Measurements from ENCODE around the gene SPOUT1.

SPOUT1 gene

DNA sequence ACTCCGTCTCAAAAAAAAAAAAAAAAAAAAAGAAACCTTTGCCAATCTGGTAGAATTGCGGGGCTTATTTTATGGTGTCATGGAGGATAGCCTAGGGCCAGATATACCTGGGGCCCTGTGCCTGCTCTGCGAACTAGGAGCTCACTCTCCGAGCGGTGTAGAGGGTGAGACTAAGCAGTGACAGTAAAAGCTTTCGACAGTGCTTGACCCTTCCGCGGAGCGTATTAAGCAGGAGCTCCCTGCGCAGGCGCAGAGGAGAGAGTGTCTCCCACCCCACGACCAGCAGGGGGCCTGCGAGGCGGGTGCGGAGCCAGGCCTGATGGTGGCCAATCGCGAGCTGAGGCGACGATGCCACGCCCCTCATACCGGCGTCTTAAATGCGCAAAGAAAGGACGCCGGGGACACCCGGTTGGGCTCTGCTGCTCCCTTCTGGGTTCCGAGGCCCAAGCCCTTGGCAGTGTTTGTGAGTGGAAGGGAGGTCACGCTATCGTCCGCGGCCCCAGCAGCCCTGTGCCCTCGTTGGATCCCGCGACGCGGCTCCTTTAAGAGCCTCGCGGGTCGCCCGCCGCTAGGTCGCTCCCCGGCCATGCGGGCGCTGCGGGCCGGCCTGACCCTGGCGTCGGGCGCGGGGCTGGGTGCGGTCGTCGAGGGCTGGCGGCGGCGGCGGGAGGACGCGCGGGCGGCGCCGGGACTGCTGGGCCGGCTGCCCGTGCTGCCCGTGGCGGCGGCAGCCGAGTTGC, 11.3 kb downstream of the SPOUT1 start, which contains the start of gene ENDOG:
TSS of gene ENDOG (plus strand) at position 402 of the 740 bp plus-strand sequence. CDS start at position 587, 185 bp downstream.
- in situ Hi-C loops (cut with HindIII; ENCODE audit: low pct_ligation_motif_present, low sequenced_read_pairs), result no loop called here
- TF ChIP-seq, protein P1, sequence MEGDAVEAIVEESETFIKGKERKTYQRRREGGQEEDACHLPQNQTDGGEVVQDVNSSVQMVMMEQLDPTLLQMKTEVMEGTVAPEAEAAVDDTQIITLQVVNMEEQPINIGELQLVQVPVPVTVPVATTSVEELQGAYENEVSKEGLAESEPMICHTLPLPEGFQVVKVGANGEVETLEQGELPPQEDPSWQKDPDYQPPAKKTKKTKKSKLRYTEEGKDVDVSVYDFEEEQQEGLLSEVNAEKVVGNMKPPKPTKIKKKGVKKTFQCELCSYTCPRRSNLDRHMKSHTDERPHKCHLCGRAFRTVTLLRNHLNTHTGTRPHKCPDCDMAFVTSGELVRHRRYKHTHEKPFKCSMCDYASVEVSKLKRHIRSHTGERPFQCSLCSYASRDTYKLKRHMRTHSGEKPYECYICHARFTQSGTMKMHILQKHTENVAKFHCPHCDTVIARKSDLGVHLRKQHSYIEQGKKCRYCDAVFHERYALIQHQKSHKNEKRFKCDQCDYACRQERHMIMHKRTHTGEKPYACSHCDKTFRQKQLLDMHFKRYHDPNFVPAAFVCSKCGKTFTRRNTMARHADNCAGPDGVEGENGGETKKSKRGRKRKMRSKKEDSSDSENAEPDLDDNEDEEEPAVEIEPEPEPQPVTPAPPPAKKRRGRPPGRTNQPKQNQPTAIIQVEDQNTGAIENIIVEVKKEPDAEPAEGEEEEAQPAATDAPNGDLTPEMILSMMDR (IDR thresholded peaks at IDR 0.05; ENCODE audit: low read depth, low read length, missing control alignments), result peak; percentile 98
- Histone ChIP-seq H3K27me3 (replicated peaks) (no peaks in the 10 kb centered on the region), H3K4me3 (ENCODE audit: low read depth, low read length) (peak within 1 kb of the TSS; percentile 74), H3K27ac (peak within 1 kb of the TSS; percentile 37), H3K36me3 (replicated peaks) (peaks cover 22% of the 10 kb centered on the region)
- peak; percentile 94 for DNase-seq

DNA sequence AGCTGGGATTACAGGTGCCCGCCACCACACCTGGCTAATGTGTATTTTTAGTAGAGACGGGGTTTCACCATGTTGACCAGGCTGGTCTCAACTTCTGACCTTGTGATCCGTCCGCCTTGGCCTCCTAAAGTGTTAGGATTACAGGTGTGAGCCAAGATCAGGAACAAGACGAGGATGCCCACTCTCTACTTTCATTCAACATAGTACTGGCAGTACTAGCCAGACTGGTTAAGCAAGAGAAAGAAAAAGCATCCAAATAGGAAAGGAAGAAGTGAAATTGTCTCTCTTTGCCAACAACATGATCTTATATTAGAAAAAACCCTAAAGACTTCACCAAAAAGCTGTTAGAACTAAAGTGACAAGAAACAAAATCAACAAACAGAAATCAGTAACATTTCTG, 18.7 kb downstream of the SPOUT1 start:
- Histone ChIP-seq H3K4me3 (ENCODE audit: low read depth, low read length) (no peak overlapping the region), H3K27me3 (replicated peaks) (no peaks in the 10 kb centered on the region), H3K36me3 (replicated peaks) (peaks cover 28% of the 10 kb centered on the region), H3K27ac (no peak overlapping the region)
- TF ChIP-seq, protein P1 (IDR thresholded peaks at IDR 0.05; ENCODE audit: low read depth, low read length, missing control alignments), result no peak
- DNase-seq, result no peak
- in situ Hi-C loops (cut with HindIII; ENCODE audit: low pct_ligation_motif_present, low sequenced_read_pairs), result no loop called here

DNA sequence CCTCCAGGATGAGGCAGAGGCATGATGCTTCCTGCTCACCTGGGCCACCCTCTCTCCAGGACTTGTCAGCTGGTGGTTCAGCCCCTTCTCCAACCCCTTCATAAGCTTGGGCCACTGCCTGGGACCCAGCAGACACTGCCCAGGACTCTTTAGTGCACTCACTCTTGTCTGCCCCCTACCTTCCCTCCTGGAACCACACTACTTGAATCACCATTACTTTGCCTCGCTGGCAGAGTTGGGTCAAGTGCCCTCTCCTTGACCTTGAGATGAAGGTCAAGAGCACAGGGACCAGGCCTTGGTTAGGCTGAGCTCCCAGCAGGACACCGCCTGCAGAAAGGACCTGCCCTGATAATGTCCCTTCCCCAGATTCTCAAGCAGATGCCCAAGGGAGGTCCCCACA, 19.8 kb downstream of the SPOUT1 start:
- in situ Hi-C loops (cut with HindIII; ENCODE audit: low pct_ligation_motif_present, low sequenced_read_pairs), result no loop called here
- no peak for DNase-seq
- H3K27me3 ChIP-seq (replicated peaks), result no peaks in the 10 kb centered on the region
- peaks cover 35% of the 10 kb centered on the region for H3K36me3 ChIP-seq (replicated peaks)
- no peak overlapping the region for H3K27ac ChIP-seq
- no peak overlapping the region for H3K4me3 ChIP-seq (ENCODE audit: low read depth, low read length)
- TF ChIP-seq, protein P1 (IDR thresholded peaks at IDR 0.05; ENCODE audit: low read depth, low read length, missing control alignments), result peak; percentile 27

DNA sequence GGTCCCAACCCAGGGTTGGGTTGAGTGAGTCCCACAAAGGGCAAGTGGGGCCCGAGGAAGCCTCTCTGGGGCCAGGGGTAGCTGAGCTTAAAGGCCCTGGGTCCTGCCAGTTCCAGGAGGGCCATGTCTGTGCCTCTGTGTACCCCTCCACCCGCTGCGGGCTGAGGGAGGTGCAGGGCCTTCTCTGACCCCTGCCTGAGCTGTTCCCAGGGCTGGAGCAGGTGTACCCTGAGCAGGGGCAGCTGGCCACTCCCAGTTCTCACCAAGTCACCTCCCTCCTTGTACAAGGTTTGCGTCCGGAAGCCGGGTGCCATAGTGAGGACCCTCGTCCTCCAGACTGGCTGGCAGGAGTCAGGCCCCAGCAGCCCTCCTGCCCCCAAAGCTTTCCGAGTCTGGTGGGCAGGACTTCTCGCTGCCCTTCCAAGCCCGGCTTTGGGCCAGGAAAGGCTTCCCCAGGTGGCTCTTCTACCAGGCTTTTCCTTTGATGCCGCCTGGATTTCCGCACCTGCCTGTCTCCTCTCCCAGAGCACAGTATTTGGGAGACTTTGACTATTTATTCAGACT, 20.5 kb downstream of the SPOUT1 start:
- in situ Hi-C loops (cut with HindIII; ENCODE audit: low pct_ligation_motif_present, low sequenced_read_pairs), result no loop called here
- H3K4me3 ChIP-seq (ENCODE audit: low read depth, low read length), result no peak overlapping the region
- peaks cover 36% of the 10 kb centered on the region for H3K36me3 ChIP-seq (replicated peaks)

DNA sequence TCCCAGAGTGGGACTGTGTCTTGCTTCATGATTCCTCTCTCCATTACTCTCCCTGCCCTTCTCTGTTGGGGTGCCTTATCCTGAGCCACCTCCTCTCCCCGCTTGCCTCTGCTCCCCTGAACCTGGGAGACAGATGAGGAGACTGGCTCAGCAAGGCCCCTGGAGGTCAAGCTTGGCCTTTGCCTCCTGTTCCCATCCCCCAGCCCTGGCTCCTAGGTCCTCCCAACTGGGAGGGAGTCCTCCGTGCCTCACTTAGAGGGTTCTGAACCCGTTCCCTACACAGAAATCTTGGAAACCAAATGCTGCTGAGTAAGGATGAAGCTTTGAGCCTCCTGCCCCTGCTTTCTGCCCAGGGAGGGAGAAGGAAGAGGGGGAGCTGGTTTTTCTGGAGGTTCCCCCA, 21.1 kb downstream of the SPOUT1 start:
- Histone ChIP-seq H3K36me3 (replicated peaks) (peaks cover 41% of the 10 kb centered on the region), H3K27me3 (replicated peaks) (no peaks in the 10 kb centered on the region), H3K27ac (no peak overlapping the region), H3K4me3 (ENCODE audit: low read depth, low read length) (no peak overlapping the region)
- no peak for DNase-seq
- in situ Hi-C loops (cut with HindIII; ENCODE audit: low pct_ligation_motif_present, low sequenced_read_pairs), result no loop called here
- TF ChIP-seq, protein P1 (IDR thresholded peaks at IDR 0.05; ENCODE audit: low read depth, low read length, missing control alignments), result no peak

More for the DNA sequence above, 20.5 kb downstream of the SPOUT1 start:
- H3K27me3 ChIP-seq (replicated peaks), result no peaks in the 10 kb centered on the region
- no peak overlapping the region for H3K27ac ChIP-seq
- no peak for DNase-seq
- TF ChIP-seq, protein P1 (IDR thresholded peaks at IDR 0.05; ENCODE audit: low read depth, low read length, missing control alignments), result no peak

Measured in brain microvascular endothelial cell (primary cell).